ENCODE data around the gene CDH4. TPM values are rescaled to one million over a fixed set of nuclear protein-coding genes. Genes with fewer than 3 reads are reported as not detected.

The CDH4 gene
- total and polyA plus RNA-seq, 2 of the 4 experiments (the other 2 are of a cell fraction), result 1.6 to 3.5 TPM

DNA sequence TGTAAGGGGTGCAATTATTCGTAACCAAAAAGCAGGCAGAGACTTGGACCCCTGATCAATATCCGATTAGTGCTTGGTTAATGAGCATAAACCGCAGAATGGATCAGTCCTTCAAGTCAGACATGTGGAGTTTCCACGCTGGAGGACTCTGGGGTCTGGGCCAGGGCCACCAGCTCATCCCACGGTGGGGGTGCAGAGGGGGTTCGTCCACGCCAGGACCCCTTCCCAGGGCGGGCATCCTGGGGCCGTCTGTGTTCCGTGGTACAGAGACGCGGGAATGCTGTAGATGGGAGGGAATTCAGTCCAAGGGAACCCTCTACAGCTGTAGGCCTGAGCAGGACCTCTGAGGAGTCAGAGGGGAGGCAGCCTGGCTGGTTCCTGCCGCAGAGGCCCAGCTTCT lies 615.9 kb downstream of the CDH4 start:
- Histone ChIP-seq H2AK5ac (ENCODE audit: low read depth, low read length) (no peak overlapping the region), H3K36me3 (ENCODE audit: control insufficient read depth, insufficient read depth, low read length) (no peaks in the 10 kb centered on the region), H2AK9ac (replicated peaks; ENCODE audit: low read depth, low read length, poor library complexity) (no peak overlapping the region), H2BK120ac (ENCODE audit: low read depth, low read length) (no peak overlapping the region), H3K9me3 (ENCODE audit: control insufficient read depth, insufficient read depth, low read length) (peaks cover 7% of the 10 kb centered on the region), H3K4me3 (ENCODE audit: insufficient read depth, low read depth, low read length) (no peak overlapping the region), H3K27ac (ENCODE audit: insufficient read depth, low read length) (no peak overlapping the region), H3K23ac (ENCODE audit: low read depth, low read length) (no peak overlapping the region), H4K20me1 (ENCODE audit: insufficient read depth, low read length) (no peaks in the 10 kb centered on the region), H2BK15ac (ENCODE audit: low read depth, low read length) (no peak overlapping the region), H3K79me1 (ENCODE audit: low read depth in 1 of 2, low read length in 2 of 2) (no peaks in the 10 kb centered on the region), H2AFZ (replicated peaks; ENCODE audit: low read length, poor library complexity) (no peak overlapping the region), H3K4ac (ENCODE audit: low read depth, low read length) (no peak overlapping the region), H3K9me1 (ENCODE audit: insufficient read depth, low read length) (no peaks in the 10 kb centered on the region), H4K91ac (ENCODE audit: insufficient read depth, low read depth, low read length) (no peak overlapping the region), H4K5ac (ENCODE audit: low read depth, low read length) (no peak overlapping the region), H3K56ac (ENCODE audit: extremely low read depth, insufficient read depth, low read length) (no peak overlapping the region), H3K27me3 (ENCODE audit: control insufficient read depth, insufficient read depth, low read length) (no peaks in the 10 kb centered on the region; the same call in 1 of the 2 replicates), H3K4me1 (ENCODE audit: control insufficient read depth, insufficient read depth, low read length) (no peaks in the 10 kb centered on the region), H3K4me2 (ENCODE audit: low read depth, low read length) (no peak overlapping the region), H3K18ac (ENCODE audit: low read depth, low read length) (no peak overlapping the region), H3K14ac (replicated peaks; ENCODE audit: low read depth, low read length) (no peak overlapping the region), H2BK20ac (ENCODE audit: low read depth, low read length) (no peak overlapping the region), H3K9ac (ENCODE audit: low read depth, low read length) (no peak overlapping the region), H4K8ac (ENCODE audit: low read depth in 2 of 2, low read length in 2 of 2) (no peak overlapping the region), H2BK5ac (ENCODE audit: low read depth, low read length, poor library complexity, severe bottlenecking) (no peak overlapping the region)
- ChIA-PET CTCF (no interaction called here), POLR2A (ENCODE audit: unreplicated experiment) (no interaction called here)
- in situ Hi-C loops (cut with MboI; ENCODE audit: low sequenced_read_pairs) (no loop called here), intact Hi-C loops (cut with micrococcal nuclease) (no loop called here), dilution Hi-C loops (cut with HindIII; ENCODE audit: low sequenced_read_pairs, unreplicated experiment) (no loop called here)
- WGBS, 2 experiments (ENCODE audit: extremely low coverage in 2 of 2, insufficient read length in 1 of 2), result no CpG with 5 or more reads among the region's 13 CpGs
- no peak for ATAC-seq (ENCODE audit: low read depth)
- TF ChIP-seq ELK1 (IDR thresholded peaks at IDR 0.05; ENCODE audit: borderline replicate concordance, low read depth, low read length) (no peak), MAZ (IDR thresholded peaks at IDR 0.05; ENCODE audit: borderline replicate concordance, low read depth, low read length) (no peak), POLR2A (IDR thresholded peaks at IDR 0.05; ENCODE audit: low read depth, low read length) (no peak), MXI1 (IDR thresholded peaks at IDR 0.05; ENCODE audit: borderline replicate concordance, low read depth, low read length) (no peak), RAD21 (IDR thresholded peaks at IDR 0.05; ENCODE audit: low read length) (no peak), CHD1 (IDR thresholded peaks at IDR 0.05; ENCODE audit: low read depth, low read length) (no peak), BHLHE40 (IDR thresholded peaks at IDR 0.05; ENCODE audit: low read depth, low read length) (no peak), FOS (IDR thresholded peaks at IDR 0.05; ENCODE audit: low read depth, low read length) (no peak), USF2 (IDR thresholded peaks at IDR 0.05; ENCODE audit: low read depth, low read length) (no peak)
- no peak for DNase-seq
- no TSS peak for BruUV-seq (replicated peaks)

Data from IMR-90 (cell line).